Stimulated activated CD4-positive, alpha-beta T cell treated with anti-CD3 and anti-CD28 coated beads, TNF-alpha, amount 100 ng/mL, for 24 hours (primary cell): ENCODE data around the gene HDLBP.
"Not testable (repeated sequence)": the region's sequence is repeated elsewhere in the genome, so short reads cannot be mapped to it uniquely, and the experiment has no call there.

Experiments
- DNase-seq, 3 experiments: peaks; one replicate each; pipeline ENCODE4 v3.0.0-alpha.2; 2020; ENCODE audit warnings: low read depth in 3 of 3

Gene HDLBP

DNA sequence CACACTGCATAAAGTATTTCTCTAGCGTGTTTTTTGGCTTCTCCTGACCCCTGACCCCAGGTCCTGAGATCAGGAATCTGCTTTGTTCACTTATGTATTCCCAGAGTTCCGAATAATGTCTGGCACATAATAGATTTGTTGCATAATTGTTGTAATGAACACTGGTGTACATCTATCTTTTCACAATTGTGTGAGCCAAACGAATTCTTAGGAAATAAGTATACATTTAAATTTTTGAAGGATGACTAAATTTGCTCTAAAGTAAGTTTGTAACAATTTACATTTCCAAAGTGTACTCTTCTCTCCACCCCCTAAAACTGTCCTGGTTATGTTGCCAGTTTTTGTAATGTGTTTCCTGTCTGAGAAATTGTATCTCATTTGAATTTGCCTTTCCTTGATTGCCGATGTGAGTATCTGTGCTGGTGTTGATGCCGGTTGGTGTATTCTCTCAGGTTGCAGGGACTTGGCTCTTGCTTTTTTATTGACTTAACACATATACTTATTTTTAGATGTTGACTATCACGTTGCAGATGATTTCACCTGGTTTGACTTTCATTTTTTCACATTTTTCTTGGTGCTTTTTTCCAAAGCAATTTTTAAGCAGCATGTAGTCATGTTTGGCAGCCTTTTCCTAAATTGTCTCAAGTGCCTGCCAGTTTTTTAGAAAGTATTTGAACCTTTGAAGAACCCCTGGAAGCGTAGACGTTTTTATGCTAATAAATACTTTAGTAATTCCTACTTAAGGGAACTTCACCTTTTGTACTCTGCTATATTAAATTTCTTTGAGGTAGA, 24.6 kb upstream of the HDLBP start:
- no peak for DNase-seq

DNA sequence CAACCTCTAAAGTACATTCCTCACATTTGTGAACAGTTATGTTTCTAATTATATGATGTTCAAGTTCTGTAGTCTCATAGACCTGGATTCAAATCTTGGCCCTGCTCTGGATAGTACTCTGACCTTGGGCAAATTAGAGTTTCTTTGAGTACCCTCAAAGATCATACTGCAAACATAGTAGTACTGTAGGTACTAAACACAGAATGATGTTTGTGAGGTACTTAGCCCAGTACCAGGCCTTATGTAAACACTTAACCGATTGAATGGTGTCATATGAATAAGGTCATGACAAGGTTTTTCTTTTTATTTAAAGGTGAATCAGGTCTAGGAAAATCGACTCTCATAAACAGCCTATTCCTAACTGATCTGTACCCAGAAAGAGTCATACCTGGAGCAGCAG, 19.3 kb upstream of the HDLBP start:
- DNase-seq = no peak

DNA sequence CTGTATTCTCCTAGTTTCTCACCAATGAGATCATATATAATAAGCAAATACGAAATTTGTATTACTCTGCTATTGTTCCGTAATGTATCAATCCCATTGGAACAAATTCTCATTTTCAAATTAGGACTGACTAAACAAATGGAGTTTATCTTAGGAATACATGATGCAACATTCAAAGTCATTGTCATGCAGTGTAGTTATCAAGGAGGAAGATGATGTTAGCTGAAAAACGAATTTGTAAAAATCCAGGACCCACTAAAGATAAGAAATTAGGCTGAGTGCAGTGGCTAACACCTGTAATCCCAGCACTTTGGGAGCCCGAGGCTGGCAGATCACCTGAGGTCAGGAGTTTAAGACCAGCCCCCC, 15.1 kb upstream of the HDLBP start:
- DNase-seq = no peak

DNA sequence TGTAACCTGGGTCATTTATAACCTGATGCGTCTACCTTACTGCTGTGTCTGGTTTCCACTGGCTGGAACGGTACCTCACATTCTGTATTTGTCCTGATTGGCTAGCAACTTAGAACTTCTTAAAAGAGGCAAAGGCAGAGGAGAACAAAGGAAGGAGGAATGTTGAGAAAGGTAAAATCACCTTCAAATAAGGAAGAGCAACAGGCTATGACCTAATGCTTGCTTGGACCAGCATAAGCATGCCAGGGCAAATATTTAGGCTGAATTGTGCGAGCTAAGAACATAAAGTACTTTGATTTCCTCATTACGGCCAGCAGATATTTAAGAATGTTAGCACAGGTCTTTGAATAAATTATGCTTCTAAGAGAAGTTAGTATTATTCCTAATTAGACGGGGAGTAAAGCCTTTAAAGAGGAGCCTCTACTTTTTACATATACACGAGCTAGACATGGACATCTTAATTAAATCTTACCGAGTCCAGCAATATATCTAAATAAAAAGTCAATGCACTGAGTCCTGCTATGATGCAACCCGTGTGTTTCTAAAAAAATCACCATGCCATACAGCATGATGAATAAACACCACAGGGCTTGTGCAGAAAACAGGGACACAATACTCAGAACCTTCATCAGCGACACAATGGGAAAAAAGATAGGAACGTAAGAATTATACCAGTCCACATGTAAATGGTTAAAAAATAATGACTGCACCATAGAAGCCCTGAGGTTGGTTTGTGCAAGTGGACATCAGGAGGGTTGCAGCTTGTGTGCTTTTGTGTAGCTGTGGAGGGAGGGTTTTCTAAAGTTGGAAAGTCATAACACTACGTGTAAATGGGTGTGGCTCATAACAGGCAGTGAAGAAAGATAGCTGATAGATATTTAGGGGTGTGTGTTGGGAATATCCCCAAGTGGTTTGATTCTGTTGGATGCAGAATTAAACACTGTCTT, 14.5 kb upstream of the HDLBP start:
- DNase-seq = no peak

DNA sequence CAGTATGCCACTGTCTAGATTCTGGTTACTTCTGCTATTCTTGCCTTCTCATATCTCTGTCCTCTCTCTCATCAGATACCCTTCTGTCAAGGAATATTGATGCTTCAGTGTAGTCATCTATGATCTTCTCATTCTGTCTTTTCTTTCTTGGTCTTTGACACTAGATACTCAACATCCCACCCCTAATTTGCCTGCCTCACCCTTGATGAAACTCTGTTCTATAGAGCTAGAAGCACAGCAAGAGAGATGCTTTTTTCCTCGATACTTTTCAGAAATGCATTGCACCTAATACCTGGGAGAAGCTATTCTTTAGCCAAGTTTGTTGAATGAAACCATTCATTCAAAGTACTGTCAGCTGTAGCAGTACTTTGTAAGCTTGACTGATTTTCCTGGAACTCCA, 9.8 kb upstream of the HDLBP start:
- no peak for DNase-seq

DNA sequence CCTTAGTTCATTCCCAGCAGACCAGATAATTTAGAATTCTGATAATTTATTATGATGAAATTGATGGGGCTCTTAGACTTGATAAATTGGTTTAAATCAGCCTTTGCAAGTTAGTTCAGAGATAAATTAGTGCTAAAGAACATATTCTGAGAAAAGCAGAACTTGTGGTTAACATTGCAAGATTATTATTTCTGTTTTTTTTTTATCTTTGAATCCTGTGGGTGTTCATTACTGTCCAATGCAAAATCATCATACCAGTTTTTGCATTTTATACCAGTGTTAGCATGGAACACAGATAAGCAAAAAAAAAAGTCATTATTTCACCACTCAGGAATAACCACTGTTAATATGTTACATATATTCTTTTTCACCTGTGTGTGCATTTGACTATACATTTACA, 9.3 kb upstream of the HDLBP start:
- no peak for DNase-seq

DNA sequence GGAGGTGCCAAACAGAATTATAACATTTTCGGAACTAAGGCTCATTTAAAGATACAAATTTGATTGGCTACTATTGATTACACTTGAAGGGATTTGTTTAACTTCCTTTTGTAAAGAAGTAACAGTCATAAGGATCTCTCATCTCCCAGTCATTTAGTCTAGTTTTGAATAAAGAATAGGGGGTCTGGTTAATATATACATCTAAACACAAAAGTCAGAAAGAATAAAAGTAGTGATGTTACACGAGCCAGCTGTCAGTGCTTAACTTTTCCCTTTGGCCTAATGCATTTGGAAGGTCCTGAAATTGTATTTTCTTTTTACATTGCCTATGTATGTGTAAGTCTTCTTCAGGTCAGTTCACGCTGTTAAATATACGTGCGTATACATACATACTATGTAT, 8.3 kb upstream of the HDLBP start:
- DNase-seq = no peak

DNA sequence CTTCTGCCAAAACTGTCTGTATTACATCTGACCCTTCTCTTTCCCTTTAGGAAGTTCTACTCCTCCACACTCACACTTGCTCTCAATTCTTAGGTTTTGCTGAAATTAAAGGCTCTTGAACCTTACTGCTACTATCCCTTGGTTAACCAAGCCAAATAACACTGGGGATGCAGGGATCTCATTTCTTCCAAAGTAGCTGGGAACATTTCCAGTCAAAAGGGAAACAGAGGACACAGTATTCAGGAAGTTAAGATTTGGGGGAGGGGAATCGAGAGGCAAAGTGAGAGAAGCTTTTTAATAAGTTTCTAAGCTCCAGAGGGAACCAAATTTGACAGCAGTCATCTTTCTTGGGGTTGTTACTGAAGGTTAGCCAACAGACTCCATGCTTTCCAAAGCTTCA, 6.4 kb upstream of the HDLBP start:
- no peak for DNase-seq

DNA sequence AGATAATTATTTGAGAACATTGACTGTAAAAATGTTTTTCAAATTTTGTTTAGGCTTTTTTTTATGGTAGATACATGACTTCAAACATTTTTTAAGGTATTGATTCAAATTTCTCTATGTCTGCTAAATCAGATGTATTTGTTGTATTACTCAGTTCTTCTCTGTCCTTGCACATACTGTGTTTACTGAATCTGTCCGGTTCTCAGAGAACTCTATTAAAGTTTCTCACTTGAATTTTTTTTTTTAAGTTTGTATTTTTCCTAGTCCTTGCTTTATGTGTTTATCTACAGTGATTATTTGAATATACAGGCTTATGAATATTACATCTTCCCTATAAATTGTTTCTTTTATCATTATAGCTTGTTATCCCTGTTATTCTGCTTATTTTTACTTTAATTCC, 5.6 kb upstream of the HDLBP start:
- no peak for DNase-seq

DNA sequence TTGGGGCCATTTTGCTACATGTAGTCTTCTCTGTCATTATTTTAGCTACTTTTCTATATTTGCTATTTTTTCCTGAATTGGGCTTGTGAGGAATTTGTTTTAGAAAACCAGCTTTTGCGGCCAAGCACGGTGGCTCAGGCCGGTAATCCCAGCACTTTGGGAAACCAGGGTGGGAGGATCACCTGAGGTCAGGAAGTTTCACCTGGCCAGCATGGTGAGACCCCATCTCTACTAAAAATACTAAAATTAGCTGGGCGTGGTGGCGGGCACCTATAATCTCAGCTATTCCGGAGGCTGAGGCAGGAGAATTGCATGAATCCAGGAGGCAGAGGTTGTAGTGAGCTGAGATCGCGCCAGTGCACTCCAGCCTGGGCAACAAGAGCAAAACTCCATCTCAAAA, 4.9 kb upstream of the HDLBP start:
- DNase-seq = no peak

DNA sequence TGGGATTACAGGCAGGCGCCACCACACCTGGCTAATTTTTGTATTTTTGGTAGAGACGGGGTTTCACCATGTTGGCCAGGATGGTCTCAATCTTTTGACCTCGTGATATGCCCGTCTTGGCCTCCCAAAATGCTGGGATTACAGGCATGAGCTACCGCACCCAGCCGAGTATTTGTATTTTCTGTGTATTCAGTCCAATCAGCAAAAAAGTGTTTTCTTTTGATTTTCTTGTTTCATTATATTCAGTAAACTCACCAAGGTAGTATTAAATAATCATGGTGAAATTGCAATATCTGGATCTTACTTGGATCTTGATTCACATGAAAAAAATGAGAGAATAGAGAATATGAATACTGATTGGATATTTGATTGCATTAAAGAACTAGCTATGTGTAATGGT, 3.4 kb upstream of the HDLBP start:
- DNase-seq = not testable (repeated sequence)

DNA sequence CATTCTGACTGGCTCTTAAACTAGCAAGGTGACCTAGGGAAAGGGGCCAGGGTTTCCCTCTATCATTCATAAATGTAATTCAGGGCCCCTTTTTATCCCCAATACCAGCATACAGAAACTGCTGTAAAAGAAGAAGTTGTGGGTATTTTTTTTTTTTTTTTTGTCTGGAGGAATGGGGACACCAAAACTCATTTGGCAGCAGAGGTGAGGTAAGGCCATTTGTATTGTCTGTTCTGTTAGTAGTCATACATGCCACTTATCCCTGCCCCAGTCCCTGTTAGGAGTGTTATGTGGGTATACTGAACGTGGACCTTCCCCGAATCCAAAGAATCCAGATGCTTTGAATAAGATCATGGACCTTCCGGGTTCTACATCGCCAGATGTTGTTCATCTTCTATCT, 1.9 kb upstream of the HDLBP start:
- no peak for DNase-seq

DNA sequence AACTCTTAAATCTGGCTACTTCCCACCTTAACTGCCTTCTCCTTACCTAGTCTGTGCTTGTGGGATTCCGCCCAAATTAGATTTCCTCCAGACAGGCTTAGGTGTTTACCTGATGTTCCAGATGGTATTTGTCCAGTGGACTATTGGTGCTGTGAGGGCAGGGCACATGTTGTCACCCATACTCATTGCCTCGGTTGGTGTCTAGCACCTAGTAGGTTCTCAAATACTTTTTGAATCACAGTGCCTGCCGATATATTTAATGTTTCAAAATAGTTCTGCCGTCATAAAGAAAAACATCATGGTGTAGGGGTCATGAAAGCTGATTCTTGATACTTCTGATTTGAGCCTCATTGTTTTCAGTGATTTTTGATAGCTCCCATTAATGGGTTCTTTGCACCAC, 1.4 kb upstream of the HDLBP start:
- no peak for DNase-seq

DNA sequence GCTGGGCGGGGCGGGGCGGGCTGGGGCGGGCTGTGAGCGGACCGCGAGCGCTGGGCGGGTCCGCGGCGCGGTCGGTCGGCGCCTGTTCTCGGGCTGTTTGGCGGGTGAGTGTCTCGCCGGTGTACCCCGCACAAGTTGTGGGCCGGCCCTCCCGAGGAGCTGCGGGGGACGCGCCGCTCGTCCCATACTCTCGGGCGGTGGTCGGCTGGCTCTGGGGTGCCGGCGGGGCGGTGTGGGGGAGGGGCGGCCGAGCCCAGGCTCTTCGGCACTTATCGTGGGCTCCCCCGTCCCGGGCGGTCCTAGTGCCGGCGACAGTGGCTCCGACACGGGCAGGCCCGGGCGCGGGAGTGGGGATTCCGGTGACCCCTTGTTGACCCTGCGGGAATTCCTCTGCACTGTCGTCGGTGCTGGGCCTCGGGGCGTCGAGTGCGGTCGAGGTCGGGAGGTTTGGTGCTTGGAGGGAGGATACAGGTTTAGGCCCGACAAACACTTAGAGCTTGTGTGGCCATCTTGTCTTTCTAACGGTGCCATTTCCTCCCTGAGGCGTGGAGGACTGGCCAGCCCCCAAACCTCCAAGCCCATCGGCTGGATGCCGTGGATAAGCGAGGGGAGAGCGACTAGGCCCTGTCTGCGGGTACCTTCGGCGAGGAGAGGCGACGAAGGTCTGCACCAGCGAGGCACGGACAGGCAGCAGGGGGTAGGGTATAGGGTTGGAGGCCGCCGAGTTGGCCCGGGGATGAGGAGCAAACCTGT, 583 bp upstream of the HDLBP start, which contains the start of gene SEPTIN2:
Gene SEPTIN2 (plus strand): TSS at position 47 of the 753 bp plus-strand sequence. CDS start 8,308 bp downstream, outside the sequence.
- peak; percentile 45 to 69 (median 55) for DNase-seq

DNA sequence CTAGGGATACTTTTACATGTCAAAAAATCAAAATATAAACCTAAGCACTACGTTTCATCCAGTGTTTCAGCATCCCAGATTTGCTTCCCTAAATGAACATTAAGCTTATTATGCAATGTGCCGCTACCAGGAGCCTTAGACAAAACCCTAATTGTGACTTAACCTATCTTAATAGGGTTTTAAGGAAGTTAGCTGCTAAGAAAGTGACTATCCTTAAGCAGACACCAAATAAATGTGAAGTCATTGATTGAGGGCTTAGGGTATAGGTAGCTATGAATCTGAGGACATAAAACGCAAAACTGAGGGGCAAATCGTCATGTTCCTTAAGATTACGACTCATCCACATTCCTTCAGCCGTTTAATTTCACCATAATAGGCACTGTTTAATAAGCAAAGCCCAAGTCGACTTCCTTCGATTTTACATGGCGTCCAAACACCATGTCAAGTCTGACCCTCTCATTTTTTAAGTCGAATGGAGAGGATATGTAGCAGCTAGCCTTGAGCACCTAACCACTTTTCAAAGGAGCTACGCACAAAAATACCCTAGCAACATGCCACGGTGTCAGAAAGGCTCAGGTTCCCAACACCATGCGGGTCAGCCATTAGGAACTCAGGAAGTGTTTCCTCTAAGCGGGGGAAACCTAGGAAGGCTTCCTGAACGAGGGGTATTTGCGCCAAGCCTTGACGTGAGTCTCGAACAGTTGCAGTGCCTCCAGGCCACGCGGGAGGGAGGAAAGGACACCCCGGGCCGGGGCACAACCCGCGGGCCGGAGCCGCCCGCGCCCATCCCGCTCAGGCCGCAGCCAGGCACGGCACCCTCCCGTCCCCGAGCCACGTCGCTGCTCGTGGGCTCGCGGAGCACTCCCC, 1.0 kb downstream of the HDLBP start:
- no peak for DNase-seq

DNA sequence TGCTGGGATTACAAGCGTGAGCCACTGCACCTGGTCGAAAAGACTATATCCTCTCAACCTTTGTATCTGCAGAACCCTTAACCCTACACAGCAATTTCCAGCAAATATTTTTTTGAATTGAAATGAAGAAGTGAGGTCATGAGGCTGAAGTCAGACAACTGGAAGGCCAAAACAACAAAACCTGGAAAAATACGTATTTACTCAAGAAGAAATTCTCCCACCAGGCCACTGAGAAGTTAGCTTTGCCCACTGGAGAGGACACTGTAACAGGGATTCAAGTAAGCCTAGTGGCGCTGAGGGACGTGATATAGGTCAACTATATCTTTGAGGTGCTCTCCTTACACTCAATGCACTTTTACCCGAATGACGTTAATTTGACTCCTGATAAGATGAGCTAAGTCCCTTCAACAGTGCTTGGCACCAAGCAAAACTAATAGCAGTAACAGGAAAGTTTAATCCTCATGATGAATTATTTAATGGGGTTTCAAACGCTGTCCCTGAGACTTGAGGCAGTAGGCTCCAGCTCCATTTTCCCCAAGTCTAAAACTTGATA, 1.9 kb downstream of the HDLBP start:
- DNase-seq = no peak

DNA sequence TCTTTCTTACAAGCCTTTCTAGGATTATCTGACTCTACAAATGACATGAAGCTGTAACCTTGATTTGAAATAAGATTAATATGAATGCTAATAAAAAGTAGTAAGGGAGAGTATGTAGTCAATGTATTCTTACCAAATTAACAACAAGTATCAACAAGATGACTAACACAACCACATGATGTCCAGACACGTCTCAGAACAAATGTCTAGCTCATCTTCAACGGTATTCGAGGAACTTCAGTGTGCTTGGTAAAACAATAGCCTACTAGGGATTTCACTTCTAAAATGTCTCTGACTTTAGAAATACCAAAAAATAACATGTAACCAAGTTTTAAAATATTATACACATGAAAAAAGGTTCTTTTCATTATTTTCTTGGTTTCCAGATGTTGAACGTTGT, 3.4 kb downstream of the HDLBP start:
- DNase-seq = no peak

DNA sequence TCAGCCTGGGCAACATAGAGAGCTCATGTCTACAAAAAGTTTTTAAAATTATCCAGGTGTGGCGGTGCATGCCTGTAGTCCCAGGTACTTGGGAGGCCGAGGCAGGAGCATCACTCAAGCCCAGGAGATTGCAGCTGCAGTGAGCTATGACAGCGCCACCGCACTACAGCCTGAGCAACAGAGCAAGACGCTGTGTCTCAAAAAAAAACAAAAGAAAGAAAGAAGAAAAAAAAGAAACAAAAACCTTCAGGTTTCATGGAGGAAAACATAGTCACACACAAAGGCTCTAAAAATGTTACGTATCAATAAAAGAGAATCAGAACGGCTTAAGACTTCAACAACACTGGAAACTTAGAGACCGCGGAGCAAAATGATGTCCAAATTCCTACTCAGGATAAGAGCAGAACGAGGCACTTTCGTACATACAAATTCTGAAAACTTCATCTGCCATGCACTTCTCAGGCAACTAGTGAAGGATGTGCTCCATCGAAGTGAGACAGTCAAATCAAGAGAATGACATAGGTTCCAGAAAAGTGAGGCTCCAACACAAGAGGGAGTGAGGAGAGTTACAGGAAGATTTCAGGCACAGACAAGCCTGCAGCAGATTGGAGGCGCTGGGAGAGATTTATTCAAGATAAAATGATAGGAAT, 4.4 kb downstream of the HDLBP start:
- DNase-seq = no peak

DNA sequence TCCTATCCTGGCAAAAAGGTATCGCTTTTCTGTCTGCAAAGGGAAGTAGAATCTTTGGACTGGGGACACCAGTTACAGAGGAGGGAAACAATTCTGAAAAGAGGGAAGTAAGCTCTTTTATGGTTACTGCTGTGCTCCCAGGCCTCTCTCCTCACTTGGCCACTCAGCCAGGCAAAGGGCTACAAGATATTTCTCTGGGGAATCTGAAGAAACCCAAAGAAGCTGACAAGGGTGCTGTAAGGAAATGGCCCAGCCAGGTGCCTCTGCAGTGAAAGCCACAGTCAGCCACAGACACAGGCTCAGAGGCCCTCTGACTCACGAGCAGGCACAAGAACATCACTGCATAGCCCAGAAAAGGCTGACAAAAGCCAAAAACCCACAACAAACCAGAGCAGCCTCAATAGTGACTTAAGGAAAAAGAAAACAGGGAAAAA, 5.8 kb downstream of the HDLBP start:
- peak; percentile 41 to 65 (median 45) for DNase-seq

DNA sequence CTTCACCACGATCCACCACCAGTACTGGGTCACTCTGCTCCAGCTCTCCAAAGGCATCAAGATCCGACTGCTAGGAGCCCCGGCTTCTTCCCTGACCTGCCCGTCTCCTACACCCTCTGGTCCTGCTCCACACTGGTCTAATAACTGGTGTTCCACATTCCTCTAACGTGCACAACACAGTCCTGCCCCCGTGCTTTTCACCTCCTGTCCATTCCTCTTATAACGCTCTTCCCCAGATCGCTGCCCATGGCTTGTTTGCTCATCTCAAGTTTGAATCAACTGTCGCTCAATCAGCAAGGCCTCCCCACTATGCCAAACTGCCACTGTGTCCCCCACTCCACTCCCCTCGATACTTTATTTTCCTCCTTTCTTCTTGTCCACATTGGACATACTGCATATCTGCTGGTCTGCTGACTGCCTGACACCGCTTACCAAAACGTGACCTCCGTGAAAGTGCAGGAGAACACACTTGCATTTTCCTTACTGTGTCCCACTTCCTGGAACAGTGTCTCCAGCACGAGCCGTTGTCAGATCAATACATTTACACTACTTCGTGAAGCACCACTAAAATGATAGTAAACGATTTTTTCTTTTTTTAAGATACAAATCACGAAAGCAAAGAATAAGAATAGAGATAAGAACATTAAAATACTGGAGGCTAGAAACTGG, 6.5 kb downstream of the HDLBP start:
- no peak for DNase-seq
